Measurements from ENCODE around the gene RSPH4A. TPM values are rescaled to one million over a fixed set of nuclear protein-coding genes. Genes with fewer than 3 reads are reported as not detected.
A peak's percentile ranks its signal among the peaks of the same experiment; 100 is the strongest.

Gene RSPH4A
- total RNA-seq, 1 experiment from 2014 or later: 0.04 TPM

DNA sequence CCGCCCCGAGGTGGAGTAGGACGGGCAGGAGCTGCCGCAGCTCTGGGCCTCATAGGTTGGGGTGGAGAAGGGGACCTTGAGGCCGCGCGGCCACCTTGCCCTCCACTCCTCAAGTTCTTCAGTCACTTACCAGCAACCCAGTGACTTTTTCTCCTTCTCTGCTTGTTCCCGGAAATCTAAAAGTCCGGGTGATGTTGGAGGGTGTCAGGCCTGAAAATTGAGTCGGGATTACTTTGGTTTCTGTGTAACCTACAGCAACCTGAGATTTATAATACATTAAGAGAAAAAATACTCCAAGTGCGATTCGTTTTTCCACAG, 44.6 kb upstream of the RSPH4A start:
- Histone ChIP-seq H3K4me2 (ENCODE audit: low read length) (peak overlapping the region; percentile 85), H2AFZ (ENCODE audit: low read length) (peak overlapping the region; percentile 83), H3K27me3 (ENCODE audit: low read length) (no peaks in the 10 kb centered on the region), H3K27ac (ENCODE audit: low read length) (peak overlapping the region; percentile 53), H3K9me3 (ENCODE audit: low read length) (no peaks in the 10 kb centered on the region), H4K20me1 (ENCODE audit: low read length) (0 out of 2 replicates have a peak, but pooled peaks cover 3% of the 10 kb centered on the region), H3K9me2 (replicated peaks; ENCODE audit: low read length) (no peaks in the 10 kb centered on the region), H3K4me3 (ENCODE audit: low read length) (peak overlapping the region; percentile 98), H3K79me2 (ENCODE audit: low read length) (peaks cover 65% of the 10 kb centered on the region), H3K36me3 (ENCODE audit: low read depth, low read length) (no peaks in the 10 kb centered on the region; the same call in 1 of the 2 replicates), H3F3A (ENCODE audit: low read length, unreplicated experiment) (no peaks in the 10 kb centered on the region), H3K4me1 (ENCODE audit: insufficient read depth, low read length) (peaks cover 17% of the 10 kb centered on the region), H3K9ac (ENCODE audit: low read length) (peak overlapping the region; percentile 95)
- TF ChIP-seq CTCF (conservative IDR thresholded peaks at IDR 0.05; ENCODE audit: low read depth, low read length) (no peak), EZH2phosphoT487 (IDR thresholded peaks at IDR 0.05; ENCODE audit: borderline replicate concordance, low read length) (no peak), EZH2 (IDR thresholded peaks at IDR 0.05; ENCODE audit: low read length, unreplicated experiment) (no peak)
- no peak for ATAC-seq
- CTCF ChIA-PET: no interaction called here
- no peak for DNase-seq
- POLR2A ChIA-PET (ENCODE audit: unreplicated experiment): interaction anchor here (0.5 kb wide), 1 partner anchor 295 kb away, joined by 3 read pairs; no protein-coding TSS in a partner anchor
- intact Hi-C loops (cut with micrococcal nuclease): loop anchor here (2.0 kb wide), 1 partner anchor 45 kb away; the partner anchor contains the start of gene RSPH4A
- BruUV-seq (replicated peaks): TSS peak; percentile 49

GRCh38 chr6:116572162-116572561, 44.1 kb upstream of the RSPH4A start:
- H3K4me1 ChIP-seq (ENCODE audit: insufficient read depth, low read length): peaks cover 17% of the 10 kb centered on the region
- H3K36me3 ChIP-seq (ENCODE audit: low read depth, low read length): no peaks in the 10 kb centered on the region; the same call in 1 of the 2 replicates
- intact Hi-C loops (cut with micrococcal nuclease): no loop called here
- H4K20me1 ChIP-seq (ENCODE audit: low read length): 0 out of 2 replicates have a peak, but pooled peaks cover 3% of the 10 kb centered on the region
- no peaks in the 10 kb centered on the region for H3K9me3 ChIP-seq (ENCODE audit: low read length)
- no peaks in the 10 kb centered on the region for H3K27me3 ChIP-seq (ENCODE audit: low read length)
- no peaks in the 10 kb centered on the region for H3F3A ChIP-seq (ENCODE audit: low read length, unreplicated experiment)
- peak overlapping the region; percentile 98 for H3K4me3 ChIP-seq (ENCODE audit: low read length)
- POLR2A ChIA-PET (ENCODE audit: unreplicated experiment): interaction anchor here (0.6 kb wide), 1 partner anchor 9 kb away, joined by 5 read pairs; no protein-coding TSS in a partner anchor
- no peak overlapping the region for H3K27ac ChIP-seq (ENCODE audit: low read length)
- peak overlapping the region; percentile 95 for H3K9ac ChIP-seq (ENCODE audit: low read length)
- CTCF ChIA-PET: no interaction called here
- ATAC-seq: no peak
- H3K9me2 ChIP-seq (replicated peaks; ENCODE audit: low read length): no peaks in the 10 kb centered on the region
- peak overlapping the region; percentile 85 for H3K4me2 ChIP-seq (ENCODE audit: low read length)
- peak overlapping the region; percentile 83 for H2AFZ ChIP-seq (ENCODE audit: low read length)
- TF ChIP-seq CTCF (conservative IDR thresholded peaks at IDR 0.05; ENCODE audit: low read depth, low read length): no peak
- TF ChIP-seq EZH2 (IDR thresholded peaks at IDR 0.05; ENCODE audit: low read length, unreplicated experiment): no peak
- peaks cover 70% of the 10 kb centered on the region for H3K79me2 ChIP-seq (ENCODE audit: low read length)
- DNase-seq: no peak
- no TSS peak for BruUV-seq (replicated peaks)

- ChIA-PET CTCF (no interaction called here), POLR2A (ENCODE audit: unreplicated experiment) (no interaction called here)
- peaks cover 90% of the 10 kb centered on the region for H3K79me2 ChIP-seq (ENCODE audit: low read length)
- H3K4me2 ChIP-seq (ENCODE audit: low read length): no peak overlapping the region
- TF ChIP-seq EZH2phosphoT487 (IDR thresholded peaks at IDR 0.05; ENCODE audit: borderline replicate concordance, low read length): no peak
- no peak for TF ChIP-seq EZH2 (IDR thresholded peaks at IDR 0.05; ENCODE audit: low read length, unreplicated experiment)
- no peak for TF ChIP-seq CTCF (conservative IDR thresholded peaks at IDR 0.05; ENCODE audit: low read depth, low read length)
- DNase-seq (no peak), ATAC-seq (no peak)
- H3F3A ChIP-seq (ENCODE audit: low read length, unreplicated experiment): no peaks in the 10 kb centered on the region
- peaks cover 4% of the 10 kb centered on the region; the same call in 1 of the 2 replicates for H3K36me3 ChIP-seq (ENCODE audit: low read depth, low read length)
- intact Hi-C loops (cut with micrococcal nuclease): no loop called here
- H4K20me1 ChIP-seq (ENCODE audit: low read length): 0 out of 2 replicates have a peak, but pooled peaks cover 3% of the 10 kb centered on the region
- H3K27me3 ChIP-seq (ENCODE audit: low read length): no peaks in the 10 kb centered on the region
- H3K4me3 ChIP-seq (ENCODE audit: low read length): no peak overlapping the region
- BruUV-seq (replicated peaks): no TSS peak
- no peak overlapping the region for H3K9ac ChIP-seq (ENCODE audit: low read length)
- no peaks in the 10 kb centered on the region for H3K9me2 ChIP-seq (replicated peaks; ENCODE audit: low read length)
- no peaks in the 10 kb centered on the region for H3K9me3 ChIP-seq (ENCODE audit: low read length)
- peaks cover 10% of the 10 kb centered on the region for H3K4me1 ChIP-seq (ENCODE audit: insufficient read depth, low read length)
- H3K27ac ChIP-seq (ENCODE audit: low read length): no peak overlapping the region
- no peak overlapping the region for H2AFZ ChIP-seq (ENCODE audit: low read length)
Observed at GRCh38 chr6:116575227-116575626, 41.1 kb upstream of the RSPH4A start.

Data from PC-3 (cell line).